Glutamatergic neuron (in vitro differentiated cells): Measurements from ENCODE around the gene TSHZ1. TPM values are rescaled to one million over a fixed set of nuclear protein-coding genes. Genes with fewer than 3 reads are reported as not detected.

Experiments
- DNase-seq: peaks from one replicate; pipeline ENCODE4 v3.0.0; 2022
- H3K27ac Mint-ChIP-seq: one replicate; pipeline ENCODE4 v1.8.0; 2020; ENCODE audit warnings: mild to moderate bottlenecking, mixed read lengths, inconsistent platforms; ENCODE audit not compliant: unreplicated experiment
- H3K27me3 Mint-ChIP-seq: one replicate; pipeline ENCODE4 v1.8.0; 2020; ENCODE audit warnings: mild to moderate bottlenecking, moderate library complexity, mixed read lengths, inconsistent platforms; ENCODE audit not compliant: unreplicated experiment
- H3K36me3 Mint-ChIP-seq: one replicate; pipeline ENCODE4 v1.8.0; 2020; ENCODE audit warnings: mild to moderate bottlenecking, mixed read lengths, inconsistent platforms; ENCODE audit not compliant: unreplicated experiment
- H3K4me1 Mint-ChIP-seq: one replicate; pipeline ENCODE4 v1.8.0; 2020; ENCODE audit warnings: mild to moderate bottlenecking, low read depth, mixed read lengths, inconsistent platforms; ENCODE audit not compliant: unreplicated experiment
- H3K4me3 Mint-ChIP-seq: one replicate; pipeline ENCODE4 v1.8.0; 2020; ENCODE audit warnings: mild to moderate bottlenecking, mixed read lengths, inconsistent platforms; ENCODE audit not compliant: unreplicated experiment
- H3K9me3 Mint-ChIP-seq: one replicate; pipeline ENCODE4 v1.8.0; 2020; ENCODE audit warnings: mild to moderate bottlenecking, moderate library complexity, mixed read lengths, inconsistent platforms; ENCODE audit not compliant: unreplicated experiment
- total RNA-seq: library from RNA; stranded (reverse); fragmentation: NEBNext Ultra II Directional; extraction: Animal tissue kit (Norgen Biotek cat#: 25700); gene quantifications from one replicate; pipeline ENCODE4 v1.2.1, GENCODE V29; 2021; ENCODE audit not compliant: unreplicated experiment
- TF ChIP-seq, protein P1 (sequence below): fragments of 200-600 bp; sonication (generic); IDR thresholded peaks from one replicate; pipeline ENCODE4 v1.5.0; 2021; ENCODE audit not compliant: partially characterized antibody, unreplicated experiment

TSHZ1 gene
- total RNA-seq, 1 donor from 2014 or later, result 5.3 TPM

DNA sequence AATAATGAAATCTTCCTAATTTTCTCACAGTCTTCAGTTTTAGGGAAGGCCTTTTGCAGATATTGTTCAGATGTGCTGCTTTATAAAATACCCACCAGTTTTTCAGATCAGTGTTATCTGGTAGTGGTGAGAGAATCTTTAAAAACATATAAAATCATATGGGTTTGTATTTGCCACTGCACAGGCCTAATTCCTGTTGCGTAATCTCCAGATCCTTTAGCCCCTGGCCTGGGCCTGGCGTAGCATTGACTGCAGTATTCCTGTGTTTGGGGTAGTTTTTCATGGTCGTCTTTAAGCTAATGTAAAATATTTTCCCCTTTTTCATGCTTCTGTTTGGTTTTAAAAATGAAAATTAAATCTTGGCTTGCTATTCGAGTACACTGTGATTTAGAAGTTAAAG lies 43.2 kb downstream of the TSHZ1 start:
- no peak overlapping the region for H3K27ac Mint-ChIP-seq
- H3K4me3 Mint-ChIP-seq, result no peak overlapping the region
- H3K27me3 Mint-ChIP-seq, result peaks cover 2% of the 10 kb centered on the region
- TF ChIP-seq, protein P1, sequence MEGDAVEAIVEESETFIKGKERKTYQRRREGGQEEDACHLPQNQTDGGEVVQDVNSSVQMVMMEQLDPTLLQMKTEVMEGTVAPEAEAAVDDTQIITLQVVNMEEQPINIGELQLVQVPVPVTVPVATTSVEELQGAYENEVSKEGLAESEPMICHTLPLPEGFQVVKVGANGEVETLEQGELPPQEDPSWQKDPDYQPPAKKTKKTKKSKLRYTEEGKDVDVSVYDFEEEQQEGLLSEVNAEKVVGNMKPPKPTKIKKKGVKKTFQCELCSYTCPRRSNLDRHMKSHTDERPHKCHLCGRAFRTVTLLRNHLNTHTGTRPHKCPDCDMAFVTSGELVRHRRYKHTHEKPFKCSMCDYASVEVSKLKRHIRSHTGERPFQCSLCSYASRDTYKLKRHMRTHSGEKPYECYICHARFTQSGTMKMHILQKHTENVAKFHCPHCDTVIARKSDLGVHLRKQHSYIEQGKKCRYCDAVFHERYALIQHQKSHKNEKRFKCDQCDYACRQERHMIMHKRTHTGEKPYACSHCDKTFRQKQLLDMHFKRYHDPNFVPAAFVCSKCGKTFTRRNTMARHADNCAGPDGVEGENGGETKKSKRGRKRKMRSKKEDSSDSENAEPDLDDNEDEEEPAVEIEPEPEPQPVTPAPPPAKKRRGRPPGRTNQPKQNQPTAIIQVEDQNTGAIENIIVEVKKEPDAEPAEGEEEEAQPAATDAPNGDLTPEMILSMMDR, result no peak
- peaks cover 3% of the 10 kb centered on the region for H3K4me1 Mint-ChIP-seq
- DNase-seq, result no peak
- H3K9me3 Mint-ChIP-seq, result no peaks in the 10 kb centered on the region
- H3K36me3 Mint-ChIP-seq, result no peaks in the 10 kb centered on the region

DNA sequence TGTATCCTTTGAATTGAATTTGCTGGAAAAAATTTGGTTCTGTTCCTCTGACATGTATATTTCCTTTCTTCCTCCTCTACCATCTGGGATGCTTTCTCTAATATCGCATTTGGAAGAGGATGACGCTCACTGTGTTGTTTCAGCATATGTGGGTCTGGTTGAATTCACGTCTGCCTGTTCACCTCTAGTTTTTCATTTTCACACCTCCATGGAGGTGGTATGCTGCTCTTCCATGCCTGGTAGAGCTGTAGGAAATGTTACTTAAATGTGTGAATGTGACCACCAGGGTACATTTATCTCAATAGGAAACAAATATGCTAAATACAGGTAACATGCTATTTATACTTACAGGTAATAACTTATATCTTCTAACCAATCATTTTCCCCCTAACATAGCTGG lies 44.5 kb downstream of the TSHZ1 start:
- DNase-seq, result no peak
- Mint-ChIP-seq H3K36me3 (no peaks in the 10 kb centered on the region), H3K27ac (no peak overlapping the region), H3K9me3 (no peaks in the 10 kb centered on the region), H3K4me1 (peaks cover 3% of the 10 kb centered on the region), H3K4me3 (no peak overlapping the region), H3K27me3 (peaks cover 2% of the 10 kb centered on the region)
- TF ChIP-seq, protein P1, result no peak

DNA sequence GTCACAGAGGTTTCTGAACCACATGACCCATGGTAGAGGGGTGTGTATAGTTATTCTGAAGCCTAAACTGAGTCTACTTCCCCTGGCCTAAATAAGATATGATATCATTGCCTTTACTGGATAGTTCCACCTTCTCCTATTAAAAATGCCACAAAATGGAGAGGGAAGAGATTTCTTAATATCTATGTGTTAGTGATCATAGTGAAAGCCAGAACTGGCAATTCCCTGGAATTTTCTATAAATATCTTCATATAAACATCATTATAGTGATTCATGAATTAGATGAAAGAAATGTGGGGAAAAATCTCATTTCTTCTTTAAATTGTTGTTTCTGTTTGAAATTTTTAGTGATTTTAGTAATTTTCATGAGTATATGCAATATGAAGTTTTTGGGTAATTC lies 45.8 kb downstream of the TSHZ1 start:
- Mint-ChIP-seq H3K27me3 (peaks cover 2% of the 10 kb centered on the region), H3K27ac (no peak overlapping the region), H3K4me3 (no peak overlapping the region), H3K36me3 (no peaks in the 10 kb centered on the region), H3K9me3 (no peaks in the 10 kb centered on the region), H3K4me1 (peaks cover 3% of the 10 kb centered on the region)
- no peak for DNase-seq
- TF ChIP-seq, protein P1, result no peak

DNA sequence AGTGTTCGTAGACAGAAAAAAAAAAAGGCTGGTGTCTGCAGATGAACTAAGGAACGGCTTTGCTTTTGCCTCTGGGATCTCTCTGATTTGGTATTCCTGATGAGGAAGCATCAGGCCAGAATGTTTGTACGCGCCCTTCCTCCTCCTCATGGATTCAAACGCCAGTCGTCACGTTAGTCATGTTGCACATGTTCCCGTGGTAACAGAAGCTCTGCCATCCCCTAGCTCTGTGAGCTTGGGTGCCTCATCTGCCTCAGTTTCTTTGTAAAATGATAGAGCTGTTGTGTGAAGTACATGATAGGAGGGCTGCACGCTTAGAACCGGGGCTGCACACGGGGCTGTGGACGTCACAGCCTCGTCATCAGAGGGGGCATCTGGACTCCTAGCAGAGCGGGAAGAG lies 47.0 kb downstream of the TSHZ1 start:
- no peak for DNase-seq
- peaks cover 2% of the 10 kb centered on the region for H3K27me3 Mint-ChIP-seq
- peaks cover 3% of the 10 kb centered on the region for H3K4me1 Mint-ChIP-seq
- no peak overlapping the region for H3K4me3 Mint-ChIP-seq
- H3K36me3 Mint-ChIP-seq, result no peaks in the 10 kb centered on the region
- TF ChIP-seq, protein P1, result no peak
- H3K9me3 Mint-ChIP-seq, result peaks cover under 1% of the 10 kb centered on the region
- H3K27ac Mint-ChIP-seq, result no peak overlapping the region

DNA sequence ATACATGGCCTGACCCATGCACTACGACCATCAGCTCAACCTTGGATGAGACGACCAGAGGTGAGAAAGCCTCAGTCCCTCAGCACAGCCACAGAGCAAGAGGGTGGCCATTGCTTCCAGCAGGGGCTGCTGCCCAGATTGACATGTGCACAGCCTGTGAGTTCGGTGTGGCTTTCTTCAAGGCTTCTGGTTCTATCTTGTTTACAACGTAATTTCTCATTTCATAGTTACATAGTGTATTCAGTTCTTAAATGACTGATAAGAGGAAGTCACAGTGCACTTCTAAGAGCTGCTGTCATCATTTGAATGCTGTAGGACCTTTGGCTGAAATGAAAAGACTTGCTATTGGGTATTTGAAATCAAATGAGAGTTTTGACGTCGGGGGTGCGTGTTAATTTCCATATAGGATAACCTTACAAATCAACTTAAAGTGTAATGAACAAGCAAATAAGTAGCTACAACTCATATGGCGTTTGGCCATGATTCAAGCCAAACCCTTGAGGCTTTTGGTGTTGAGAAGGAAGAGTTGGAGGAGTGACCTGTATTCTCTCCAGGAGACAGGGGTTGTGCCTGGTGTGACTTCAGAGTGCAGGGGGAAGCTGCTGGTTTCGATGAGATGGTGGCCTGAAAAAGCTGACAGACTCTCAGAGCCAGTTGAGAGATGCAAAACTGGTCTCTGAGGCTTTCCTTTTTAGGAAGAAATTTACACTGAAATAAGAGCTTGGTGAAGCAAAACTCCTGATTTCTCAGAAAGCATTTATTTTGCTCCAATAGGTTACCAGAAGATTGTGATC lies 51.0 kb downstream of the TSHZ1 start:
- no peaks in the 10 kb centered on the region for H3K36me3 Mint-ChIP-seq
- peaks cover 13% of the 10 kb centered on the region for H3K4me1 Mint-ChIP-seq
- H3K27ac Mint-ChIP-seq, result no peak overlapping the region
- peaks cover 2% of the 10 kb centered on the region for H3K9me3 Mint-ChIP-seq
- TF ChIP-seq, protein P1, result no peak
- peaks cover 2% of the 10 kb centered on the region for H3K27me3 Mint-ChIP-seq
- no peak overlapping the region for H3K4me3 Mint-ChIP-seq
- no peak for DNase-seq
